MCF 10A (cell line): ENCODE measurements around the gene QPRT. TPM values are rescaled to one million over a fixed set of nuclear protein-coding genes. Genes with fewer than 3 reads are reported as not detected.

Experiments
- BruUV-seq: library from RNA; stranded (reverse); fragments of 400-500 nt; replicated peaks from 2 replicates; lab custom pipeline; 2021; lab: Mats Ljungman, UMichigan
- CTCF ChIA-PET: fragments of 300-600 bp; sonication (Branson Sonifier 250); formaldehyde crosslinking; extraction: SDS; loops from one replicate; lab custom pipeline; 2021; ENCODE audit warnings: antibody characterized with exemption, inconsistent platforms; lab: Yijun Ruan, JAX
- POLR2A ChIA-PET: fragments of 300-600, 350-650 bp; sonication (Branson Sonifier 250); formaldehyde crosslinking; extraction: SDS; loops from one replicate; lab custom pipeline; 2020; ENCODE audit warnings: antibody characterized with exemption, inconsistent platforms; lab: Yijun Ruan, JAX
- DNase-seq: peaks from one replicate; pipeline ENCODE4 v3.0.0-alpha.2; 2018; ENCODE audit not compliant: unreplicated experiment
- H3K27ac Mint-ChIP-seq: one replicate; pipeline ENCODE4 v1.8.0; 2022; ENCODE audit warnings: mild to moderate bottlenecking, low read depth, mixed read lengths; ENCODE audit not compliant: unreplicated experiment
- H3K27me3 Mint-ChIP-seq: one replicate; pipeline ENCODE4 v1.8.0; 2022; ENCODE audit warnings: mixed read lengths; ENCODE audit not compliant: insufficient read depth, unreplicated experiment
- H3K36me3 Mint-ChIP-seq: one replicate; pipeline ENCODE4 v1.8.0; 2022; ENCODE audit warnings: mild to moderate bottlenecking, moderate library complexity, mixed read lengths; ENCODE audit not compliant: insufficient read depth, unreplicated experiment
- H3K4me1 Mint-ChIP-seq: one replicate; pipeline ENCODE4 v1.8.0; 2022; ENCODE audit warnings: mixed read lengths; ENCODE audit not compliant: insufficient read depth, unreplicated experiment
- H3K4me3 Mint-ChIP-seq: one replicate; pipeline ENCODE4 v1.8.0; 2022; ENCODE audit warnings: mild to moderate bottlenecking, moderate library complexity, mixed read lengths; ENCODE audit not compliant: unreplicated experiment
- H3K9me3 Mint-ChIP-seq: one replicate; pipeline ENCODE4 v1.8.0; 2022; ENCODE audit warnings: mixed read lengths; ENCODE audit not compliant: unreplicated experiment
- intact Hi-C: fragments of 100-400 bp; cut with micrococcal nuclease; formaldehyde crosslinking; loops from 2 replicates; pipeline ENCODE4 v1.14.1; 2022
- total RNA-seq: library from RNA; stranded (reverse); gene quantifications from 2 replicates; pipeline ENCODE4 v1.2.3, GENCODE V29; 2022
- TF ChIP-seq, protein P1 (sequence below): fragments of 200-600 bp; IDR thresholded peaks from one replicate; pipeline ENCODE4 v1.8.0; 2022; ENCODE audit warnings: antibody characterized with exemption, mild to moderate bottlenecking; ENCODE audit not compliant: unreplicated experiment

Gene QPRT
- total RNA-seq, 1 experiment from 2014 or later, result not detected

- CTCF ChIA-PET, result interaction anchor here (0.6 to 2.0 kb wide), 2 partner anchors 13 to 141 kb away, joined by 3 to 7 read pairs; no protein-coding TSS in a partner anchor
- DNase-seq, result no peak
- H3K27me3 Mint-ChIP-seq, result peaks cover 50% of the 10 kb centered on the region
- H3K27ac Mint-ChIP-seq, result no peak overlapping the region
- BruUV-seq, result no TSS peak
- peaks cover 8% of the 10 kb centered on the region for H3K36me3 Mint-ChIP-seq
- TF ChIP-seq, protein P1, sequence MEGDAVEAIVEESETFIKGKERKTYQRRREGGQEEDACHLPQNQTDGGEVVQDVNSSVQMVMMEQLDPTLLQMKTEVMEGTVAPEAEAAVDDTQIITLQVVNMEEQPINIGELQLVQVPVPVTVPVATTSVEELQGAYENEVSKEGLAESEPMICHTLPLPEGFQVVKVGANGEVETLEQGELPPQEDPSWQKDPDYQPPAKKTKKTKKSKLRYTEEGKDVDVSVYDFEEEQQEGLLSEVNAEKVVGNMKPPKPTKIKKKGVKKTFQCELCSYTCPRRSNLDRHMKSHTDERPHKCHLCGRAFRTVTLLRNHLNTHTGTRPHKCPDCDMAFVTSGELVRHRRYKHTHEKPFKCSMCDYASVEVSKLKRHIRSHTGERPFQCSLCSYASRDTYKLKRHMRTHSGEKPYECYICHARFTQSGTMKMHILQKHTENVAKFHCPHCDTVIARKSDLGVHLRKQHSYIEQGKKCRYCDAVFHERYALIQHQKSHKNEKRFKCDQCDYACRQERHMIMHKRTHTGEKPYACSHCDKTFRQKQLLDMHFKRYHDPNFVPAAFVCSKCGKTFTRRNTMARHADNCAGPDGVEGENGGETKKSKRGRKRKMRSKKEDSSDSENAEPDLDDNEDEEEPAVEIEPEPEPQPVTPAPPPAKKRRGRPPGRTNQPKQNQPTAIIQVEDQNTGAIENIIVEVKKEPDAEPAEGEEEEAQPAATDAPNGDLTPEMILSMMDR, result no peak
- POLR2A ChIA-PET, result interaction anchor here (0.6 kb wide), 1 partner anchor 38 kb away, joined by 3 read pairs; no protein-coding TSS in a partner anchor
- no peaks in the 10 kb centered on the region for H3K9me3 Mint-ChIP-seq
- H3K4me1 Mint-ChIP-seq, result no peaks in the 10 kb centered on the region
- no peak overlapping the region for H3K4me3 Mint-ChIP-seq
- intact Hi-C loops, result no loop called here
These were observed 63.8 kb downstream of the QPRT start for GRCh38 chr16:29742683-29743275.

GRCh38 chr16:29743475-29743826 is 64.5 kb downstream of the QPRT start:
- DNase-seq, result no peak
- no TSS peak for BruUV-seq
- intact Hi-C loops, result no loop called here
- ChIA-PET CTCF (interaction anchor here (0.6 to 2.0 kb wide), 2 partner anchors 14 to 142 kb away, joined by 3 to 7 read pairs; no protein-coding TSS in a partner anchor), POLR2A (no interaction called here)
- TF ChIP-seq, protein P1, result no peak
- H3K27me3 Mint-ChIP-seq, result peaks cover 43% of the 10 kb centered on the region
- no peaks in the 10 kb centered on the region for H3K9me3 Mint-ChIP-seq
- H3K36me3 Mint-ChIP-seq, result peaks cover 8% of the 10 kb centered on the region
- H3K4me1 Mint-ChIP-seq, result no peaks in the 10 kb centered on the region
- no peak overlapping the region for H3K4me3 Mint-ChIP-seq
- H3K27ac Mint-ChIP-seq, result no peak overlapping the region

- BruUV-seq, result no TSS peak
- no peaks in the 10 kb centered on the region for H3K4me1 Mint-ChIP-seq
- ChIA-PET CTCF (interaction anchor here (2.0 kb wide), 1 partner anchor 15 kb away, joined by 7 read pairs; no protein-coding TSS in a partner anchor), POLR2A (no interaction called here)
- no peak overlapping the region for H3K27ac Mint-ChIP-seq
- peaks cover 8% of the 10 kb centered on the region for H3K36me3 Mint-ChIP-seq
- no peak for DNase-seq
- intact Hi-C loops, result no loop called here
- no peak overlapping the region for H3K4me3 Mint-ChIP-seq
- peaks cover 41% of the 10 kb centered on the region for H3K27me3 Mint-ChIP-seq
- TF ChIP-seq, protein P1, result no peak
- H3K9me3 Mint-ChIP-seq, result no peaks in the 10 kb centered on the region
These were observed 65.0 kb downstream of the QPRT start for GRCh38 chr16:29743827-29744531.

DNA sequence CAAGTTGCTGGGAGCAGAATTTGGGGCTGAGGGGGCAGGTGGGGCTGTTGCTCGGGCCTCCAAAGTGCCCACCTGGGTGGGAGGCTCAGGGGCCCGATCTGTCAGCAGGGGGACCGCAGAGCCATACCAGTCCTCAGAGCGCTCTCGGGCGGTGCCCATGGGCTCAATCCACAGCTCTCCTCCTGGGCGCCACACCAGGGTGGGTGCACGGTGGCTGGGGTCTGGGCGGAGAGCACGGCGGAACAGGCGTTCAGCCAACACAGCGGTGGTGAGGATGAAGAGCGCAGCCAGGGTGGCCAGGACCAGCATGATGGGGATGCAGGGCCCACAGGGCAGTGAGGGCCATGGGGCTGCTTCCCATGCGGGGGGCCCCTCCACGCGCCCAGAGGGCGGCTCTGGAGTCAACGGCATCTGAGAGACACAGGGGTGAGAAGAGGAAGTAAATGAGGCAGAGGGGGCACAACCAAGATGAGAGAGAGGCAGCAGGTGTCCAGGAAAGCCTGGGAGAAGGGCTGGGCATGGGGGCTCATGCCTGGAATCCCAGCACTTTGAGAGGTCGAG is 65.6 kb downstream of the QPRT start:
- ChIA-PET CTCF (interaction anchor here (2.0 kb wide), 1 partner anchor 15 kb away, joined by 7 read pairs; no protein-coding TSS in a partner anchor), POLR2A (no interaction called here)
- H3K27me3 Mint-ChIP-seq, result peaks cover 35% of the 10 kb centered on the region
- no peaks in the 10 kb centered on the region for H3K9me3 Mint-ChIP-seq
- BruUV-seq, result no TSS peak
- H3K4me3 Mint-ChIP-seq, result no peak overlapping the region
- H3K27ac Mint-ChIP-seq, result no peak overlapping the region
- peaks cover 8% of the 10 kb centered on the region for H3K36me3 Mint-ChIP-seq
- TF ChIP-seq, protein P1, result no peak
- no peak for DNase-seq
- no peaks in the 10 kb centered on the region for H3K4me1 Mint-ChIP-seq
- intact Hi-C loops, result no loop called here
